Astrocyte (in vitro differentiated cells and primary cell): ENCODE results near the gene NUSAP1. TPM values are rescaled to one million over a fixed set of nuclear protein-coding genes. Genes with fewer than 3 reads are reported as not detected.

Experiments
- DNase-seq: peaks from one replicate; pipeline ENCODE4 v3.0.0-alpha.2; 2010; ENCODE audit warnings: low read depth
- FAIRE-seq: peaks from 2 replicates; lab custom pipeline; 2011; peaks lifted over from hg19 to GRCh38; lab: Jason Lieb, UNC
- H2AFZ ChIP-seq: 2 replicates; pipeline ENCODE4 v1.6.0; 2012; ENCODE audit warnings: low read depth, low read length, inconsistent platforms
- H3K27ac ChIP-seq: 2 replicates; pipeline ENCODE4 v1.5.1; 2011; ENCODE audit warnings: low read depth, low read length, inconsistent platforms
- H3K27me3 ChIP-seq: 2 replicates; pipeline ENCODE4 v1.6.0; 2011; ENCODE audit warnings: low read length, inconsistent platforms; ENCODE audit not compliant: insufficient read depth
- H3K36me3 ChIP-seq: 2 replicates; pipeline ENCODE4 v1.5.1; 2011; ENCODE audit warnings: low read length, inconsistent platforms; ENCODE audit not compliant: insufficient read depth
- H3K4me1 ChIP-seq: 2 replicates; pipeline ENCODE4 v1.5.1; 2011; ENCODE audit warnings: low read length, inconsistent platforms; ENCODE audit not compliant: insufficient read depth
- H3K4me2 ChIP-seq: 2 replicates; pipeline ENCODE4 v1.6.0; 2012; ENCODE audit warnings: low read length, inconsistent platforms
- H3K4me3 ChIP-seq: 2 replicates; pipeline ENCODE4 v1.5.1; 2011; ENCODE audit warnings: low read depth, mild to moderate bottlenecking, low read length, inconsistent platforms; ENCODE audit not compliant: insufficient read depth
- H3K79me2 ChIP-seq: 2 replicates; pipeline ENCODE4 v1.6.0; 2012; ENCODE audit warnings: mild to moderate bottlenecking, low read length, inconsistent platforms; ENCODE audit not compliant: insufficient read depth
- H3K9ac ChIP-seq: 2 replicates; pipeline ENCODE4 v1.6.0; 2012; ENCODE audit warnings: mild to moderate bottlenecking, low read length, inconsistent platforms
- H3K9me3 ChIP-seq: 2 replicates; pipeline ENCODE4 v1.5.1; 2012; ENCODE audit warnings: low read depth, mild to moderate bottlenecking, low read length, inconsistent platforms; ENCODE audit not compliant: insufficient read depth
- H4K20me1 ChIP-seq: 2 replicates; pipeline ENCODE4 v1.6.0; 2012; ENCODE audit warnings: low read length, inconsistent platforms; ENCODE audit not compliant: insufficient read depth
- H3K27ac Mint-ChIP-seq: one replicate; pipeline ENCODE4 v1.8.0; 2021; ENCODE audit warnings: mild to moderate bottlenecking, mixed read lengths; ENCODE audit not compliant: unreplicated experiment
- H3K27me3 Mint-ChIP-seq: one replicate; pipeline ENCODE4 v1.8.0; 2021; ENCODE audit warnings: low read depth, mixed read lengths; ENCODE audit not compliant: unreplicated experiment
- H3K36me3 Mint-ChIP-seq: one replicate; pipeline ENCODE4 v1.8.0; 2021; ENCODE audit warnings: low read depth, mixed read lengths; ENCODE audit not compliant: unreplicated experiment
- H3K4me1 Mint-ChIP-seq: one replicate; pipeline ENCODE4 v1.8.0; 2021; ENCODE audit warnings: low read depth, mixed read lengths; ENCODE audit not compliant: unreplicated experiment
- H3K4me3 Mint-ChIP-seq: one replicate; pipeline ENCODE4 v1.8.0; 2021; ENCODE audit warnings: mild to moderate bottlenecking, moderate library complexity, mixed read lengths; ENCODE audit not compliant: unreplicated experiment
- H3K9me3 Mint-ChIP-seq: one replicate; pipeline ENCODE4 v1.8.0; 2021; ENCODE audit warnings: mild to moderate bottlenecking, mixed read lengths; ENCODE audit not compliant: unreplicated experiment
- EZH2 ChIP-seq: IDR thresholded peaks from 2 replicates; pipeline ENCODE4 v1.6.1; 2012; ENCODE audit warnings: mild to moderate bottlenecking, low read length, inconsistent platforms; ENCODE audit not compliant: insufficient read depth
- total RNA-seq: library from RNA; stranded (reverse); gene quantifications from 2 replicates; pipeline ENCODE4 v1.2.1, GENCODE V29; 2021
- TF ChIP-seq, protein P1 (sequence below): IDR thresholded peaks from 2 replicates; pipeline ENCODE4 v1.5.1; 2011; ENCODE audit warnings: low read depth, mild to moderate bottlenecking, inconsistent platforms, low read length, moderate library complexity; ENCODE audit not compliant: insufficient read depth

NUSAP1 gene
- total RNA-seq, 1 donor from 2014 or later, result 7.7 TPM

DNA sequence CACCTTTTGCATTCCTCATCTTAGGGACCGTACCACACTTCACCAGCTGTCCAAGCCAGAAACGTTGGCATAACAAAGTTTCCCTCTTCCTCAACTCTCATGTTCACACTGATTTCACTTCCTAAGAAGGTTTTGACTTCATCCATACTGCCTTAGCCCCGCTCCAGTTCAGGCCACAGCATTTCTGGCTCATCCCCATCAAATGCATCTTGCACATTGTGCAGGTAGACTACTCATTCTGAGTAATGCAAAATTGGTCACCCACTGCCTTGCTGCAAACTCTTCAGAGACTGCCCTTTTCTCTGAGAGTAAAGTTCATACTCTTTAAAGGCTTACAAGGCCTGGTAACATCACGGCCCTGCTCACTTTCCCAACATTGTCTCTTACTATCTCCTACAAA is 8.8 kb downstream of the NUSAP1 start:
- Mint-ChIP-seq H3K4me3 (no peak overlapping the region), H3K9me3 (no peaks in the 10 kb centered on the region), H3K4me1 (peaks cover 2% of the 10 kb centered on the region), H3K27me3 (no peaks in the 10 kb centered on the region), H3K36me3 (peaks cover 2% of the 10 kb centered on the region), H3K27ac (no peak overlapping the region)
- Histone ChIP-seq H3K9ac (no peak overlapping the region), H2AFZ (peak overlapping the region; percentile 15), H3K36me3 (peaks cover 12% of the 10 kb centered on the region), H3K27ac (no peak overlapping the region), H3K79me2 (peaks cover 70% of the 10 kb centered on the region), H3K4me1 (peaks cover 4% of the 10 kb centered on the region), H3K4me2 (peak overlapping the region; percentile 14), H4K20me1 (no peaks in the 10 kb centered on the region), H3K4me3 (no peak overlapping the region), H3K9me3 (no peaks in the 10 kb centered on the region), H3K27me3 (no peaks in the 10 kb centered on the region)
- FAIRE-seq (no peak), DNase-seq (no peak)
- TF ChIP-seq EZH2, result no peak
- TF ChIP-seq, protein P1, sequence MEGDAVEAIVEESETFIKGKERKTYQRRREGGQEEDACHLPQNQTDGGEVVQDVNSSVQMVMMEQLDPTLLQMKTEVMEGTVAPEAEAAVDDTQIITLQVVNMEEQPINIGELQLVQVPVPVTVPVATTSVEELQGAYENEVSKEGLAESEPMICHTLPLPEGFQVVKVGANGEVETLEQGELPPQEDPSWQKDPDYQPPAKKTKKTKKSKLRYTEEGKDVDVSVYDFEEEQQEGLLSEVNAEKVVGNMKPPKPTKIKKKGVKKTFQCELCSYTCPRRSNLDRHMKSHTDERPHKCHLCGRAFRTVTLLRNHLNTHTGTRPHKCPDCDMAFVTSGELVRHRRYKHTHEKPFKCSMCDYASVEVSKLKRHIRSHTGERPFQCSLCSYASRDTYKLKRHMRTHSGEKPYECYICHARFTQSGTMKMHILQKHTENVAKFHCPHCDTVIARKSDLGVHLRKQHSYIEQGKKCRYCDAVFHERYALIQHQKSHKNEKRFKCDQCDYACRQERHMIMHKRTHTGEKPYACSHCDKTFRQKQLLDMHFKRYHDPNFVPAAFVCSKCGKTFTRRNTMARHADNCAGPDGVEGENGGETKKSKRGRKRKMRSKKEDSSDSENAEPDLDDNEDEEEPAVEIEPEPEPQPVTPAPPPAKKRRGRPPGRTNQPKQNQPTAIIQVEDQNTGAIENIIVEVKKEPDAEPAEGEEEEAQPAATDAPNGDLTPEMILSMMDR, result no peak

DNA sequence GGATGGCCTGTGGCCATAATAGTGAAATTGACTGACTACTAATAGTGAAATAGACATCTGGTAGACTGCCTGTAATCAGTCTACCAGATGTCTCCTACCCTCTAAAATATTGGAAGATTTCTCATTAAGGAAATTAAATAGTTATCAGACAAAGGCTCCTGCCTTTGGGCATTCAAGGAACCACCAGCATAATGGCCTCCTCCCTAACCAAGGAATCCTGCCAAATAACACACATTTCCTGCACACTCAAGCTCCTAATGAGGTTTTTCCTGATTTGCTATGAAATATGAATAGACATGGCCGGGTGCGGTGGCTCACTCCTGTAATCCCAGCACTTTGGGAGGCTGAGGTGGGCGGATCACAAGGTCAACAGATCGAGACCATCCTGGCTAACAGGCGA is 14.6 kb downstream of the NUSAP1 start:
- no peak overlapping the region for H3K4me2 ChIP-seq
- no peaks in the 10 kb centered on the region for H4K20me1 ChIP-seq
- no peak overlapping the region for H3K4me3 ChIP-seq
- Mint-ChIP-seq H3K27me3 (no peaks in the 10 kb centered on the region), H3K27ac (no peak overlapping the region), H3K4me1 (no peaks in the 10 kb centered on the region), H3K9me3 (no peaks in the 10 kb centered on the region), H3K36me3 (peaks cover 2% of the 10 kb centered on the region), H3K4me3 (no peak overlapping the region)
- H3K79me2 ChIP-seq, result peaks cover 14% of the 10 kb centered on the region
- no peaks in the 10 kb centered on the region for H3K4me1 ChIP-seq
- TF ChIP-seq EZH2, result no peak
- TF ChIP-seq, protein P1, result no peak
- H2AFZ ChIP-seq, result no peak overlapping the region
- FAIRE-seq (no peak), DNase-seq (no peak)
- no peaks in the 10 kb centered on the region for H3K9me3 ChIP-seq
- no peak overlapping the region for H3K9ac ChIP-seq
- no peak overlapping the region for H3K27ac ChIP-seq
- no peaks in the 10 kb centered on the region for H3K27me3 ChIP-seq
- peaks cover 30% of the 10 kb centered on the region for H3K36me3 ChIP-seq

DNA sequence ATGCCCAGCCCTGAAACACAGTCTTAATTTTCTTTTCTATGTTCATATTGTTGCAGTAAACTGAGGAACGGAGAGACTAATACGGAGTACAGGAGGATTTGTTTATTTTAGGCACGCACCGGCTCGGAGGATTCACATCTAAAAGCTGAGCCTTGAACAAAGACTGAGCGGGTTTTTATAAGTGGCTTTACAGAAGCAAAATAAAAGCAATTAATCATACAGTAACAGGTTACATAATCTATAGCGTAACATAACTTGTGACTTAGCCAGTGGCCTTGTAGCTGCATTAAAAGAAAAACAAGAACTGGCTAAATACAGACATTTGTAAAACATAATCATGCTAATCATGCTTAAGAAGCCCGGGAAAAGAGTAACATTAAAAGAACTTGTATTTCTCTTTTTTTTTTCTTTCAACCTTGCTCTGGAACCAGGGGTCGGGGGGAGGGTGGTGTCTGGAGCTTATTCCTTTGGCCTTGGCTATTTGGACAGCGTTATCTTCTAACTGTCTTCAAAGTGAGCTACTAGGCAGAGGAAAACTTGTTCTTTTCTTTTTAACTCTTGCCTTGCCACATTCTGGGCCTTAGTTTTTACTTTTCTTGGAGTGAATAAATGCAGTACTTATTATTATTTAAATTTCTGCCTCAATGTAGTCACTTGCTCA is 17.5 kb downstream of the NUSAP1 start:
- Histone ChIP-seq H3K4me2 (no peak overlapping the region), H3K79me2 (peaks cover 8% of the 10 kb centered on the region), H4K20me1 (no peaks in the 10 kb centered on the region), H3K4me1 (no peaks in the 10 kb centered on the region), H2AFZ (no peak overlapping the region), H3K9me3 (no peaks in the 10 kb centered on the region), H3K9ac (no peak overlapping the region), H3K27me3 (no peaks in the 10 kb centered on the region), H3K4me3 (no peak overlapping the region), H3K36me3 (peaks cover 31% of the 10 kb centered on the region), H3K27ac (no peak overlapping the region)
- DNase-seq (no peak), FAIRE-seq (no peak)
- Mint-ChIP-seq H3K4me1 (no peaks in the 10 kb centered on the region), H3K36me3 (peaks cover 2% of the 10 kb centered on the region), H3K27me3 (no peaks in the 10 kb centered on the region), H3K27ac (no peak overlapping the region), H3K4me3 (no peak overlapping the region), H3K9me3 (no peaks in the 10 kb centered on the region)
- TF ChIP-seq EZH2, result no peak
- TF ChIP-seq, protein P1, result no peak
